Activated CD4-positive, alpha-beta memory T cell treated with anti-CD3 and anti-CD28 coated beads, Interleukin-2, amount 10 ng/mL, durations not matched to agents 7 days and 5 days (primary cell): ENCODE data around the gene ZRANB1. TPM values are rescaled to one million over a fixed set of nuclear protein-coding genes. Genes with fewer than 3 reads are reported as not detected.

Experiments
- CTCF ChIA-PET: fragments of 350-600 bp; sonication (Branson Sonifier 250); formaldehyde crosslinking; loops from one replicate; lab custom pipeline; 2021; ENCODE audit warnings: antibody characterized with exemption, inconsistent platforms; lab: Charles Lee
- POLR2A ChIA-PET: fragments of 350-600 bp; sonication (Branson Sonifier 250); formaldehyde crosslinking; loops from one replicate; lab custom pipeline; 2021; ENCODE audit warnings: antibody characterized with exemption; lab: Charles Lee
- DNase-seq: peaks from one replicate; pipeline ENCODE4 v3.0.0-alpha.2; 2020
- H3K27ac Mint-ChIP-seq: one replicate; pipeline ENCODE4 v1.8.0; 2021; ENCODE audit warnings: mild to moderate bottlenecking, mixed read lengths
- H3K27me3 Mint-ChIP-seq: one replicate; pipeline ENCODE4 v1.8.0; 2021; ENCODE audit warnings: mixed read lengths
- H3K36me3 Mint-ChIP-seq: one replicate; pipeline ENCODE4 v1.8.0; 2021; ENCODE audit warnings: low read depth, mixed read lengths
- H3K4me1 Mint-ChIP-seq: one replicate; pipeline ENCODE4 v1.8.0; 2021; ENCODE audit warnings: mixed read lengths
- H3K4me3 Mint-ChIP-seq: one replicate; pipeline ENCODE4 v1.8.0; 2021; ENCODE audit warnings: mild to moderate bottlenecking, mixed read lengths
- H3K9me3 Mint-ChIP-seq: one replicate; pipeline ENCODE4 v1.8.0; 2021; ENCODE audit warnings: mixed read lengths
- total RNA-seq, 2 experiments: library from RNA; stranded (reverse); gene quantifications; one replicate each; pipeline ENCODE4 v1.2.3, GENCODE V29; 2021

The ZRANB1 gene
- total RNA-seq, 2 experiments from 2014 or later: 11.2 to 12.3 TPM

DNA sequence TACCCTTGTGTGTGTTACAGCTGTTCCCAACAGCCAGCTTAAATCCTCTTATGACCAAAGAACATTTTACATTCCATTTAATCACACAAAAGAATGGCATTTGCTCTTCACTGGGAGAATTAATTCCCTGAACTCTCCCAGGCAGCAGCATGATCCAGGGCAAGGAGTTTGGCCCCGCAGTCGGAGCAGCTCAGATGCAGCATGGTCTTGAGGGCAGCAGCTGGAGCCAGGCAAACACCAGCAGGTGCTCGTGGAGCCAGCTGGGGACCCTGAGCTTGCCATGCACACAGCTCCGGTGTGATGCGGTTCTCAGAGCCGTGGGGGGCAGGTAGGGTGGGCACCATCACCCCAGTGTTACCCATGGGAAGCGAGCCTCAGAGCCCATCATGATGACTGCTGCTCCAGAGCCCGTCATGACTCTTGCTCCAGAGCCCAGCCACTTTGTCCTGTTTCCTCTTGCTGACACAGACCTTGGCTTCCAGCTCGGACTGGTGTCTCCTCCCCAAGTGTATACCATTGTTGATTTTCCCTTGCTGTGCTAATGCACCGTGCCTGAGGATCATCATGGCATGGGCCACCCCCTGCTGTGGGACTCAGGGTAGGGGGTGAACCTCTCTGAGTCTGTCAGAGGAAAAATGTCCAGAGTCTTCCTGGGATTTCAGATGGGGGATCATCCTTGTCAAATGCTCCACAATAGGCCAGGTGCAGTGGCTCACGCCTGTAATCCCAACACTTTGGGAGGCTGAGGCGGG, 75.8 kb downstream of the ZRANB1 start:
- peaks cover 18% of the 10 kb centered on the region for H3K4me1 Mint-ChIP-seq
- DNase-seq: no peak
- no peak overlapping the region for H3K4me3 Mint-ChIP-seq
- CTCF ChIA-PET: interaction anchor here (1.4 kb wide), 1 partner anchor 25 kb away, joined by 4 read pairs; no protein-coding TSS in a partner anchor
- no peaks in the 10 kb centered on the region for H3K36me3 Mint-ChIP-seq
- peaks cover 37% of the 10 kb centered on the region for H3K27me3 Mint-ChIP-seq
- H3K27ac Mint-ChIP-seq: no peak overlapping the region
- POLR2A ChIA-PET: no interaction called here
- no peaks in the 10 kb centered on the region for H3K9me3 Mint-ChIP-seq

DNA sequence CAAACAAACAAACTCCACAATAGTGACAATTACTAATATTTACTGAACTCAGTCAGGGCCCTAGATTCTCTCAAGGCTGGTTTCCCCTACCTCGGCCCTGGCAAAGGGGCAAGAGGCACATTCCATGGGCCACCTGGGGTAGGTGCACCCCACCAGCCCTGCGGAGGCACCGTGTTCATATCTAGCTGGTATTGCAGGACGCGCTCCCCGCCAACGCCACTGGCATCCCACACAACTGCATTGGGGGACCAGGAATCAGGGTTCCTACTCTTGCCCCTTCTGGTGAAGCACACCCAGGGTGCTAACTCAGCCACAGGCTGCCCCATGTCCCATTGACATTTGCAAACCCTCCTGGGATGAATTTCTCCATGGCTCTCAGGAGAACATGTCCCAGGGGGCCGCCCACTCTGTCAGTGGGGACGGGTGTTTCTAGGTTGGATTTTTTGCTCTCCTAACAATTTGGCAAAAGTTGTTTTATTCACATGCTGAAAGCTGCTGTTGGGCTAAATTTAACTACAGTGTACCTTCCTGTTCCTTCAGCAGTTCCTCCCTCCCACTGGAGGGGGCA, 76.7 kb downstream of the ZRANB1 start:
- CTCF ChIA-PET: no interaction called here
- no peaks in the 10 kb centered on the region for H3K36me3 Mint-ChIP-seq
- H3K27me3 Mint-ChIP-seq: peaks cover 34% of the 10 kb centered on the region
- peaks cover 18% of the 10 kb centered on the region for H3K4me1 Mint-ChIP-seq
- H3K27ac Mint-ChIP-seq: no peak overlapping the region
- POLR2A ChIA-PET: no interaction called here
- no peaks in the 10 kb centered on the region for H3K9me3 Mint-ChIP-seq
- no peak for DNase-seq
- H3K4me3 Mint-ChIP-seq: no peak overlapping the region

DNA sequence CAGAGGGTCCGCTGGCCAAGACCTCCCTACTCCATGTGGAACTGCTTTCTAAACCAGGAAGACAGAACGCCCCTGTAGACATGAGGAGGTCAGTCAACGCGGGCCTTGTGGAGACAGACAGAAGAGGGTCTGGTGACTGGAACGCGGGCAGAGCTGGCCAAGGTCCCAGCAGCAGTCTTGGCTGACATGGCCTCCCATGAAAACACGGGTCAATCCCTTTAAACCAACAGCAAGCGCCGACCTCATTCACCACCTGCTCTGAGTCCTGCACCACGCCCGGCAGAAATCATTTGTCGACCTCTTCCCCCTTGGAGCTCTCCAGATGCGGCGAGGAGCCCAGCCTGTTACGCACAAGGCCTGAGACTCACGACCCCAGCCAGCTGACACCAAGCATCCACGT, 78.5 kb downstream of the ZRANB1 start:
- H3K27ac Mint-ChIP-seq: no peak overlapping the region
- CTCF ChIA-PET: no interaction called here
- no peak for DNase-seq
- H3K9me3 Mint-ChIP-seq: no peaks in the 10 kb centered on the region
- H3K36me3 Mint-ChIP-seq: no peaks in the 10 kb centered on the region
- H3K27me3 Mint-ChIP-seq: peaks cover 22% of the 10 kb centered on the region
- H3K4me3 Mint-ChIP-seq: no peak overlapping the region
- POLR2A ChIA-PET: no interaction called here
- peaks cover 4% of the 10 kb centered on the region for H3K4me1 Mint-ChIP-seq

DNA sequence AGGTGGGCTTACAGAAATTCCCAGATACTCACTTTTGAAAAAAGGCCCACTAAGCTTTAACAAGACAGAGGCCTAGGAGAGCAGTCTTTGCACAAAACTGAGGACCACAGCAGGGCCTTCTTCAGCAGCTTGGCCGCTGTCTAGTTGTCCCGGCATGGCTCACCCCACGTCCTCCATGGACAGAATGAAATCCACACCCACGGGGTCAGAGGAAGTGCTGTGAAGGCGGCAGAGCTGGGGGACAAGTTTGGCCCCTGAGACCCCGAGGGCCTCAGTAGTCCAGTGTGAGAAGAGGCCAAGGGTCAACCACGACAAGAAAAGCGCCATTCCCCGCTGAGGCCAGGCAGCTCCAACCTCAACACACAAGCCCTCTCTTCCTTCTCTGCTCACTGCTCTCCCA, 78.9 kb downstream of the ZRANB1 start:
- ChIA-PET POLR2A (no interaction called here), CTCF (no interaction called here)
- no peaks in the 10 kb centered on the region for H3K36me3 Mint-ChIP-seq
- no peak for DNase-seq
- peaks cover 20% of the 10 kb centered on the region for H3K27me3 Mint-ChIP-seq
- no peaks in the 10 kb centered on the region for H3K9me3 Mint-ChIP-seq
- H3K27ac Mint-ChIP-seq: no peak overlapping the region
- H3K4me1 Mint-ChIP-seq: no peaks in the 10 kb centered on the region
- no peak overlapping the region for H3K4me3 Mint-ChIP-seq

DNA sequence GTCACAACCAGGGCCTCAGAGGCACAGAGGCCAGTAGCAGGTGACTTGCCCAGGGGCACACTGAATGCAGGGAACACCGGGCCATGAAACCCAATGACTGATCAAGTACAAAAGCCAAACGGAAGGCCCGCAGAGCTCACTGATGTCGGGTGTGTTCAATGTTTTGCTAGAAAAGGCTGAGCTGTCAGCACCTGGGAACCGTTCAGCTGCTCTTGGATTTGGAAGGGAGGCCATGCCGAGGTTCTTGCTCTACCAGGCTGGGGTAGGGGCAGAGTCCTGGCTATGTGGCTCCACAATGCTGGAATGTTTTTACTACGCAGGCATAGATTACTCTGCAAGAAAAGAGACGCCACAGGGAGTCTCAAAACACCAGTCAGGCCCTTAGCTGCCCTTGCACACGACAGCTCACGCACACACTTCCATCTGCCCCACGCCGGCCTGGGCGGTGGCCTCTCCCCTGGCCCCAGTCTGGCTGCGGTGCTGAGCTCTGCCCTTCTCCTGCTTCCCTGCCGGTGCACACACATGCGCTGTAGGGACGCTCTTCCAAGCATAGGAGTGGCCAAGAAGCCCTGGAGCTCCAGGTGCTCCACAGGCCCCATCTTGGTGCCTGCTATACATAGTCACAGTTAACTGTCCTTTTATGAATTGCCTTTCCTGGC, 79.9 kb downstream of the ZRANB1 start:
- no peaks in the 10 kb centered on the region for H3K36me3 Mint-ChIP-seq
- H3K27me3 Mint-ChIP-seq: peaks cover 17% of the 10 kb centered on the region
- CTCF ChIA-PET: interaction anchor here (0.6 kb wide), 1 partner anchor 24 kb away, joined by 4 read pairs; no protein-coding TSS in a partner anchor
- no peaks in the 10 kb centered on the region for H3K4me1 Mint-ChIP-seq
- DNase-seq: no peak
- H3K9me3 Mint-ChIP-seq: no peaks in the 10 kb centered on the region
- POLR2A ChIA-PET: no interaction called here
- no peak overlapping the region for H3K27ac Mint-ChIP-seq
- no peak overlapping the region for H3K4me3 Mint-ChIP-seq

DNA sequence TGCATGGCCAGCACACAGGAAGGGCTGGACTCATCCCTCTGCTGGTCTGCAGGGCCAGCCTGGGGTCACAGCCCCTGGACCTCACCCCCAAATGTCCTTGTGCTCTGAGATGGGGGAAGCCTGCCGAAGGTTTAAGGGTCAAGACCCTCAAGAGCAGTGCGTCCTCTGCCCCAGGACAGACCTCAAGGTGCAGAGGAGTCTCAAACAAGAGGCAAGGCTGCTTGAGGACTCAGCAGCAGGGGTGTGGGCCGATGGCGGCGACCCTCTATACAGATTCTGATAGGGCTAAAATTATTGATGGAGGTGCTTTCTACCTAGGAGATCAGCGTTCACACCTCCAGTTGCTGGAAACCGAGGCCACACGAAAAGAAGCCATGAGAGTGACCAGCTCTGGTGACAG, 80.7 kb downstream of the ZRANB1 start:
- POLR2A ChIA-PET: no interaction called here
- H3K27ac Mint-ChIP-seq: no peak overlapping the region
- CTCF ChIA-PET: no interaction called here
- no peaks in the 10 kb centered on the region for H3K9me3 Mint-ChIP-seq
- H3K27me3 Mint-ChIP-seq: peaks cover 10% of the 10 kb centered on the region
- H3K4me1 Mint-ChIP-seq: no peaks in the 10 kb centered on the region
- H3K36me3 Mint-ChIP-seq: no peaks in the 10 kb centered on the region
- no peak overlapping the region for H3K4me3 Mint-ChIP-seq
- DNase-seq: no peak

DNA sequence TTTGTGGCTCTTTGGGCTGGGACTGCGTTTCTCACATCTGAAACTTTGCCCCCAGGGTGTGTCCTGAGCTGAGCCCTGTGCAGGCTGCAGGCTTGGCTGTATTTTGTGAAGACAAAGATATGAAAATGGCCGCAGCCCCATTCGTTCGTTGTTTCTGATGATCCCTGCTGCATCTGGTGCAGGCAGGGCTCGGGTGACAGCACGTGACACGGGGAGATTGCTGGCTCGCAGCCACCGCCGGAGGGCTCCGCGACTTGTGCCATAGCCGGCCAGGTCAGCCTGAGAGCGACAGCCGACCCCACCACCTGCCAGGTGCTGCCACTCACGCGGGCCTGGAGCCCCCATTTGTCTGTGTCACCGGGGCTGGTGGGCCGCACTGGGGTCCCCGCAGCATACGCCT, 81.3 kb downstream of the ZRANB1 start:
- no peak overlapping the region for H3K27ac Mint-ChIP-seq
- POLR2A ChIA-PET: no interaction called here
- no peaks in the 10 kb centered on the region for H3K9me3 Mint-ChIP-seq
- H3K27me3 Mint-ChIP-seq: peaks cover 10% of the 10 kb centered on the region
- H3K4me1 Mint-ChIP-seq: no peaks in the 10 kb centered on the region
- CTCF ChIA-PET: no interaction called here
- no peak overlapping the region for H3K4me3 Mint-ChIP-seq
- DNase-seq: no peak
- H3K36me3 Mint-ChIP-seq: no peaks in the 10 kb centered on the region

DNA sequence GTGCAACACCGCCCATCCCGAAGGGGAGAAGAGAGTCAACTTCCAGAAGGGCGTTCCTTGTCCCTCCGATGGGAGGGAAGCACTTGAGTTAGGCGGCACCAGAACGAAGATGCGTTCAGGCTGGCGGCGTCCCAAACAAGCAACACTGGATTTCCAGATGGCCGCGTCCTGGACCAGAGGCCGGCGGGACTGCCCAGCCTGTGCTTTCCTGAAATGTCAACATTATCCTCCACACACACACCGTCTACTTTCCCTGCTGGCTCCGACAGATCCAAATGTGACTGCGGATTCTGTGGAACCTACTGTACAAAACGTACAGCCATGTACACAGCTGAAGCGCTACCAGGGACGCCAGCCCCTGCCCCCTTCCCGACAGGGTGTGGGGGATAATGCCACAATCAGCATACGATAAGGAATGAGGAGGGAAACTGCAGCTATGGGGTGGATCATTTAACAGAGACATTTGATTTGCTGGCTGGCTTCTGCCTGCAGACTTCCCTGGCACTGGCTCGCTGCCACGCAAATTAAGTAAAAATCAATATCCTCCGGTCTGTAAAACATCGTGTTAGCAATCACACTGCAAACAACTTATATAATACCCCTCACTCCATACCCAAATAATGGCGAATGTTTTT, 82.1 kb downstream of the ZRANB1 start:
- no peaks in the 10 kb centered on the region for H3K4me1 Mint-ChIP-seq
- POLR2A ChIA-PET: no interaction called here
- H3K27ac Mint-ChIP-seq: no peak overlapping the region
- H3K4me3 Mint-ChIP-seq: no peak overlapping the region
- DNase-seq: no peak
- CTCF ChIA-PET: no interaction called here
- H3K27me3 Mint-ChIP-seq: peaks cover 5% of the 10 kb centered on the region
- no peaks in the 10 kb centered on the region for H3K9me3 Mint-ChIP-seq
- H3K36me3 Mint-ChIP-seq: no peaks in the 10 kb centered on the region

DNA sequence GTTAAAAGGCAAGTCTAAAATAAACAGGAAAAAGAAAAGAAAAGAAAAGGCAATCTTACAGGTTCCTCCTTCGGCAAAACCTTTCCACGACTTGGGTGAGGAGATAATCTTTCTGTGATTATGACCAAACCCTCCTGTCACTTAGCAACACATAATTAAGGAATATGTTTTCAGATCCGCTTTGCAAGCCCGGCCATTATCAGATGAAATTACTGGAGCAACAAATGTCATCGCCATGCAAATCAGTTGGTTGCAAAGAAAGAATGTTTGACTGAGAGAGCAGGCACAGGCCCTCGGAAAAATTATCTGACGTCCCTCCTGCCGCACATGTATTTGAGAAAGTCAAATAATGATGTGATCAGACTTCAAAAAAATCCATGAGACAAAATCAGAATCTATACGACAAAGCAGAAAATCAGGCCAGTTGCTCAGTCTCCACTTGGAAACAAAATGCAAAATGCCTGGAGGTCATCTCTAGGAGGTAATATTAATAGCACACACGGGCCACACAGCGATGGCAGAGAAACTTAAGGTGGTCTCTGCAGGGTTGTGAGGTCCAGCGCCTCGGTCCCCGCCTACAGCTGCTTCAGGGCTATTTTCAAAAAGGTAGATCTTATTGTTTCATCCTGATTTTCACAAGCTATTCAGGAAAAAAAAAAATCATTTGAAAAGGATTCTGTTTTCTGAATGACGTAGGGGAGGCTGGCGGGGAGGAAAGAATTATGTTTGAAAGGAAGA, 82.7 kb downstream of the ZRANB1 start:
- Mint-ChIP-seq H3K27me3 (peaks cover under 1% of the 10 kb centered on the region), H3K27ac (no peak overlapping the region), H3K4me3 (no peak overlapping the region), H3K4me1 (no peaks in the 10 kb centered on the region), H3K9me3 (no peaks in the 10 kb centered on the region), H3K36me3 (no peaks in the 10 kb centered on the region)
- ChIA-PET POLR2A (no interaction called here), CTCF (no interaction called here)
- DNase-seq: no peak

DNA sequence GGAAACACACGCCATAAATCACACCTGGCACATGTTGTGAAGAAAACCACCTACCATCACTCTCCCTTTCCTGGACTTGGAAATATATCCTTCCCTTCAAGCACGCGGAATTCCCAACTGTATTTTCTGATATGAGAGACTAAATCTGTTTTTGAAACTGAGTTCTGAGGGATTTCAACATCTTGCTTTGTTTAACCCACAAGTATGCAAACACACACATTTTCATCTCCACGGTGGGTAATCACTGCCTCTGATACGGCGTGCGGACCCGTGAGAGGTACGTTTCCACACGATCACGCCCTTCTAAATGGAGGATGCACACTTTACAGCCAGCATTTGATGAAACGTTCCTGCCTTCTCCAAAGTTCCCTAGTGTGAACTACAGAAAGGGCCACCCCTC, 83.4 kb downstream of the ZRANB1 start:
- Mint-ChIP-seq H3K9me3 (no peaks in the 10 kb centered on the region), H3K4me1 (no peaks in the 10 kb centered on the region), H3K27me3 (no peaks in the 10 kb centered on the region), H3K27ac (no peak overlapping the region), H3K36me3 (no peaks in the 10 kb centered on the region), H3K4me3 (no peak overlapping the region)
- DNase-seq: no peak
- POLR2A ChIA-PET: no interaction called here
- CTCF ChIA-PET: no interaction called here

DNA sequence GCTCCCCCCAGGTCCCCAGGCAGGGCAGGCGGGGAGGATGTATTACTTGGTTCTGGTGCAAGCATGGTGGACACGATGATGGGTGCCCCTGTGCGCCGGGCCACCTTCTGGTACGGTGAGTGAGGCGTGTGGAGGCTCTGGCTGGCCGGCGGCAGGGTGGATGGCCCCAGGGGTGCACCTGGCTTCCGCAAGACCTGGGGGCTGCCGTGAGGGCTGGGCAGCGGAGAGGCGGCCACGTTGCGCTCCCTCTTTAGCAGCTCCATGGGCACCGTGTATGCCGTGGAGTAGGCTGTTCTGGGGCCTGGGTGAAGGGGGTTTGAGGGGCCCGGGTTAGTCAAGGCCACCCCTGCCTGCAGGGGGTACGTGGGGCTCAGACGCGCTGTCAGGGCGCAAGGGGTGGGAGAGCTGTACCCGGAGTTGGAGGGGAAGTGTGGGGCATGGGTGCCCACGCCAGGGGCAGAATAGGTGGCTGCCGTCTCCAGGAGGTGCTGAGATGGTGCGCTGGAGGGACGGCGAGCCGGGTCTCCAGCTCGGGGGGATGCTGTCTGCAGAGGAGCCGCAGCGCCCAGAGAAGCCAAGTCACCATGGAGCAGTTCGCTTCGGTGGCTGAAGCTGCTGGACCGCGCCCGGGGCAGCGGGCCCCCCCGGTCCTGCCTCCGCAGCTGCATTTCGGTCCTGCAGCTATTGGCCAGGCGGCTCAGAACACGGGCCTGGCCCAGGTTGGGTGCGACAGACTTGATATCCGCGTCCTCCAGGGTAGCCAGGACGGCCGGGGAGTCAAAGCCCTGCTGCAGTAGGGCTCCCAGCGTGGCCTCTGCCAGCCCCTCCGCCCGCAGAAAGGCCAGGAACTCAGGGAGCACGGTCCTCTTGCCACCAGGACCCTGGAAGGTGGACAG, 84.4 kb downstream of the ZRANB1 start:
- H3K4me1 Mint-ChIP-seq: no peaks in the 10 kb centered on the region

More for the DNA sequence above, 84.4 kb downstream of the ZRANB1 start:
- CTCF ChIA-PET: no interaction called here
- POLR2A ChIA-PET: no interaction called here
- no peak for DNase-seq
- H3K27me3 Mint-ChIP-seq: no peaks in the 10 kb centered on the region
- no peak overlapping the region for H3K4me3 Mint-ChIP-seq
- H3K9me3 Mint-ChIP-seq: no peaks in the 10 kb centered on the region
- H3K27ac Mint-ChIP-seq: no peak overlapping the region
- H3K36me3 Mint-ChIP-seq: no peaks in the 10 kb centered on the region
